K562 (cell line): ENCODE data around the gene RNF144A. TPM values are rescaled to one million over a fixed set of nuclear protein-coding genes. Genes with fewer than 3 reads are reported as not detected.
A peak's percentile ranks its signal among the peaks of the same experiment; 100 is the strongest.

Source experiments
- CEBPB ChIP-seq: fragments of 450-650 bp; IDR thresholded peaks from 2 replicates; pipeline ENCODE4 v1.6.1; 2016; ENCODE audit warnings: missing genetic modification characterization, missing compliant biosample characterization
- CTCF ChIP-seq, 3 experiments: IDR thresholded peaks in 2 of 3; conservative IDR thresholded peaks in 1 of 3; 2 replicates each; pipeline ENCODE4 v1.5.1; 2011 to 2012; ENCODE audit warnings: low read length in 3 of 3, mild to moderate bottlenecking in 3 of 3, control low read depth in 2 of 3, improper control_type of control experiment in 1 of 3, inconsistent platforms in 1 of 3, low read depth in 1 of 3, mixed read lengths in 1 of 3, moderate library complexity in 1 of 3; ENCODE audit not compliant: insufficient read depth in 2 of 3
- DDX20 ChIP-seq: fragments of 450-650 bp; IDR thresholded peaks from 2 replicates; pipeline ENCODE4 v1.6.1; 2016; ENCODE audit warnings: missing genetic modification characterization, low read depth, mild to moderate bottlenecking, missing compliant biosample characterization, moderate library complexity
- DMBX1 ChIP-seq: fragments of 250-450 bp; sonication (Bioruptor Pico); IDR thresholded peaks from 2 replicates; pipeline ENCODE4 v1.8.0; 2022; ENCODE audit warnings: inconsistent platforms, mild to moderate bottlenecking, moderate library complexity, borderline replicate concordance
- GATA2 ChIP-seq: sonication (generic); formaldehyde crosslinking; IDR thresholded peaks from 2 replicates; pipeline ENCODE4 v1.4.0; 2020; ENCODE audit warnings: mild to moderate bottlenecking, missing genetic modification reagents
- GTF2A2 ChIP-seq: IDR thresholded peaks from 2 replicates; pipeline ENCODE4 v1.6.1; 2016; ENCODE audit warnings: mild to moderate bottlenecking, missing genetic modification characterization, missing compliant biosample characterization
- HNRNPL ChIP-seq: fragments of 200-400 bp; formaldehyde crosslinking; IDR thresholded peaks from 2 replicates; pipeline ENCODE4 v1.6.1; 2017; ENCODE audit warnings: low read depth, mild to moderate bottlenecking, low read length
- HSF4 ChIP-seq: fragments of 250-450 bp; sonication (Bioruptor Pico); IDR thresholded peaks from 2 replicates; pipeline ENCODE4 v2.1.2; 2022; ENCODE audit warnings: mild to moderate bottlenecking, moderate library complexity, borderline replicate concordance
- ILK ChIP-seq: fragments of 450-650 bp; IDR thresholded peaks from 2 replicates; pipeline ENCODE4 v1.6.1; 2016; ENCODE audit warnings: missing genetic modification characterization, low read depth, mild to moderate bottlenecking, missing compliant biosample characterization, moderate library complexity, borderline replicate concordance
- MAFF ChIP-seq: IDR thresholded peaks from 2 replicates; pipeline ENCODE4 v1.6.1; 2012; ENCODE audit warnings: low read length, improper control_type of control experiment
- MAFG ChIP-seq: fragments of 450-650 bp; conservative IDR thresholded peaks from 2 replicates; pipeline ENCODE4 v1.6.1; 2016; ENCODE audit warnings: missing genetic modification characterization, missing compliant biosample characterization
- MNT ChIP-seq, 2 experiments: fragments of 450-650 bp; conservative IDR thresholded peaks; 2 replicates each; pipeline ENCODE4 v1.6.1; 2017; ENCODE audit warnings: mild to moderate bottlenecking in 2 of 2, moderate library complexity in 2 of 2
- POLR3A ChIP-seq: IDR thresholded peaks from 2 replicates; pipeline ENCODE4 v1.6.1; 2011; ENCODE audit warnings: borderline replicate concordance, mild to moderate bottlenecking, moderate library complexity; ENCODE audit not compliant: insufficient read length, insufficient read depth; ENCODE audit errors: extremely low read depth
- PRMT5 ChIP-seq: sonication (generic); formaldehyde crosslinking; IDR thresholded peaks from 2 replicates; pipeline ENCODE4 v1.5.0; 2020; ENCODE audit warnings: missing genetic modification reagents
- TBP ChIP-seq: optimal IDR thresholded peaks from 2 replicates; pipeline ENCODE3; 2011; ENCODE audit warnings: low read depth, low read length, improper control_type of control experiment
- TCF7 ChIP-seq: sonication (generic); IDR thresholded peaks from 2 replicates; pipeline ENCODE4 v1.6.1; 2016; ENCODE audit warnings: antibody characterized with exemption, borderline replicate concordance
- ZBED1 ChIP-seq: IDR thresholded peaks from 2 replicates; pipeline ENCODE4 v1.6.1; 2014
- ZBTB2 ChIP-seq: fragments of 450-650 bp; IDR thresholded peaks from 2 replicates; pipeline ENCODE4 v1.6.1; 2016; ENCODE audit warnings: antibody characterized with exemption
- ZMIZ1 ChIP-seq, 2 experiments: fragments of 150-350 bp in 1 of 2; IDR thresholded peaks; 2 replicates each; pipeline ENCODE4 v1.6.1; 2012 to 2016; ENCODE audit warnings: low read depth in 2 of 2, low read length in 2 of 2, mild to moderate bottlenecking in 1 of 2, moderate library complexity in 1 of 2
- ZNF785 ChIP-seq: fragments of 250-450 bp; sonication (Bioruptor Pico); IDR thresholded peaks from 2 replicates; pipeline ENCODE4 v1.4.0; 2020; ENCODE audit warnings: mild to moderate bottlenecking
- ZNF79 ChIP-seq: fragments of 250-450 bp; sonication (Bioruptor Pico); IDR thresholded peaks from 2 replicates; pipeline ENCODE4 v1.4.0; 2020; ENCODE audit warnings: low read depth, mild to moderate bottlenecking, moderate library complexity
- polyA plus RNA-seq, 8 experiments: library from polyadenylated mRNA; depleted of rRNA in 4 of 8; stranded (reverse) in 5 of 8; unstranded in 3 of 8; fragments of >200 nt; fragmentation: Nextera tagmentation in 2 of 8; fragmentation: Illumina TruSeq in 1 of 8; extraction: Ambion mirVana in 2 of 8; extraction: Trizol in 1 of 8; gene quantifications; 2 replicates each; pipeline versions ENCODE4 v1.2.1 to v1.2.3, GENCODE V29; 2011 to 2014; ENCODE audit warnings: inconsistent platforms in 1 of 8, missing spikeins in 1 of 8
- total RNA-seq, 7 experiments: library from RNA; depleted of rRNA in 6 of 7; stranded (reverse); fragments of >200 nt in 6 of 7; fragmentation: Illumina TruSeq in 2 of 7; extraction: Trizol in 2 of 7; gene quantifications; 2 replicates each; pipeline versions ENCODE4 v1.2.1 to v1.2.3, GENCODE V29; 2011 to 2021; ENCODE audit warnings: low replicate concordance in 1 of 7

RNF144A gene
- total and polyA plus RNA-seq, 9 of the 15 experiments (the other 6 are each of a cell fraction or from before 2014, with no cell fraction given), result 0.96 to 11.3 (median 6.2) TPM

GRCh38 chr2:6880200-6880733 is 36.9 kb upstream of the RNF144A start (continued):
- no peak for TF ChIP-seq MAFG (tag)
- no peak for TF ChIP-seq POLR3A
- TF ChIP-seq ZMIZ1 (IDR thresholded peaks at IDR 0.05; ENCODE audit: low read depth in 2 of 2, low read length in 2 of 2), result no peak
- no peak for TF ChIP-seq HNRNPL
- no peak for TF ChIP-seq ZBED1
- TF ChIP-seq CEBPB (tag), result no peak
- no peak for TF ChIP-seq ILK (tag)
- no peak for TF ChIP-seq CTCF (IDR thresholded peaks at IDR 0.05 in 2 of 3, conservative IDR thresholded peaks at IDR 0.05 in 1 of 3; ENCODE audit: insufficient read depth in 2 of 3, low read depth in 1 of 3, low read length in 3 of 3)
- no peak for TF ChIP-seq ZNF785 (CRISPR knock-in tag)
- TF ChIP-seq ZNF79 (CRISPR knock-in tag), result no peak
- TF ChIP-seq ZBTB2, result peak; percentile 62
- TF ChIP-seq GATA2 (CRISPR knock-in tag), result peak; percentile 90
- TF ChIP-seq DDX20 (tag), result no peak
- TF ChIP-seq TBP, result no peak
- no peak for TF ChIP-seq MAFF
- TF ChIP-seq PRMT5, result no peak
- TF ChIP-seq HSF4 (CRISPR knock-in tag), result no peak
- peak in 1 of 2 experiments; percentile 58; a peak in 2 of 4 replicates for TF ChIP-seq MNT (conservative IDR thresholded peaks at IDR 0.05)
- 0 out of 2 replicates have a peak, but pooled peaks have one; percentile 14 for TF ChIP-seq DMBX1 (CRISPR knock-in tag)
- no peak for TF ChIP-seq GTF2A2 (tag)
- TF ChIP-seq TCF7, result no peak
